ENCODE measurements around the gene RBM7.

RBM7 gene

DNA sequence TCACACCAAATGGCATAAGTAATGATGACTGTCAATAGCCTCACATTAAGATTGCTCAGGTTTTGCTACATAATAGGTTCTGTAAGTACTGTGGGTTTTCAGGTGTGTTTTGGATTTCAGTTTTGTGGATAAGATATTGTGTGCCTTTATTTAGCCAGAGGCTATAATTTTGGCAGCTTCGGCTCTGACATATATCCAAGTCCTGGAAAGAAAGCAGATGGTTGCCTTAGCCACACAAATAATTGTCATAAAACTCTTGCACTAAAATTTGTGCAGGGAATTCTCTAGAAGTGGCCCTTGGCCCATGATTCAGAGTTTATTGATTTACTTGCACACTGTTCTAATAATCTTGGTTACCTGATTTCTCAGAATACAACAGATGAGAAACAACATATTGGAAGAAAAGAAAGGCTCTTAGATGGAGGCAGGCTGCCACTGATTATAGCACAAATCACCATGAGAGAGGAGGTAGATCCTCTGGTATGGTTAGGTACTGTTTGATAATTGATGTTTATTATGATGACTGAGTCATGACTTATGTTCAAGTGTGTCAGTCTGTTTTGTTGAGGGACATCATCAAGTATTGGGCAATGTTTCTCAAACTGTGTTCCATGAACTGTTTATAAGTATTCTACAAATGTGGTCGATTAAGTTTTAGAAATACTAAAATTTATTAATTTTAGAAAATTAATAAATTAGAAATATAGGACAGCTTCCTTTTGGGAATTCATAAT is 48.5 kb downstream of the RBM7 start:
- no peak for ATAC-seq
- no peak for DNase-seq

DNA sequence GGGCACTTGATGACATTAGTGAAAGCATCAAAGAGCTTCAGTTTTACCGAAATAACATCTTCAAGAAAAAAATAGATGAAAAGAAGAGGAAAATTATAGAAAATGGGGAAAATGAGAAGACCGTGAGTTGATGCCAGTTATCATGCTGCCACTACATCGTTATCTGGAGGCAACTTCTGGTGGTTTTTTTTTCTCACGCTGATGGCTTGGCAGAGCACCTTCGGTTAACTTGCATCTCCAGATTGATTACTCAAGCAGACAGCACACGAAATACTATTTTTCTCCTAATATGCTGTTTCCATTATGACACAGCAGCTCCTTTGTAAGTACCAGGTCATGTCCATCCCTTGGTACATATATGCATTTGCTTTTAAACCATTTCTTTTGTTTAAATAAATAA is 49.4 kb downstream of the RBM7 start:
- DNase-seq = no peak

DNA sequence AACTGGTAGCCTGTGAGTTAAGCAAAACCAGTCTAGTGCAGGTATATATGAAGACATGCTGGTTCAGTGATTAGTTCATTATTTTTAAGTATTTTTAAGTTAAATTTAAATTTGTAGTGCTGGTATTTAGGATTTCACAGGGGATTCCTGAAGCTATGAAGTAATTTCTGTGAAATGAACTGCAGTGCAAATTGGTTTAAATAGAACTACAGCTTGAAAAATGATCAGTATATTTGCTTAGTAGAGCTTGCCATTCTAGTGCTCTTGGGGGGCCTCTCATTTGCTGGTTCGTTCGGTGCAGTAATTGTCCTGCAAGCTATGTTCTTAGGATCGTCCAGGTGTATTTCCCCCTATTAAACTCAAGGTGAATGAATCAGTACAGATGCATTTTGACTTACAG is 51.9 kb downstream of the RBM7 start:
- no peak for ATAC-seq
- DNase-seq = no peak

More for the DNA sequence above, 49.4 kb downstream of the RBM7 start:
- ATAC-seq = no peak
